ENCODE measurements around the gene MPLKIP.

GRCh38 chr7:40095230-40095629 is 39.2 kb downstream of the MPLKIP start:
- TF ChIP-seq CTCF (IDR thresholded peaks at IDR 0.05; ENCODE audit: insufficient read depth, low read depth, low read length) (no peak), EZH2 (IDR thresholded peaks at IDR 0.05; ENCODE audit: insufficient read depth, low read length) (no peak)
